Umbilical cord (tissue), 2 donors: ENCODE measurements around the gene ABHD13. TPM values are rescaled to one million over a fixed set of nuclear protein-coding genes. Genes with fewer than 3 reads are reported as not detected.
"Not testable (repeated sequence)": the region's sequence is repeated elsewhere in the genome, so short reads cannot be mapped to it uniquely, and the experiment has no call there.

ENCODE experiments used
- DNase-seq: peaks from one replicate; pipeline ENCODE4 v3.0.0-alpha.2; 2015; ENCODE audit warnings: low spot score
- total RNA-seq: library from RNA; depleted of rRNA; stranded (reverse); fragments of >200 nt; gene quantifications from one replicate; pipeline ENCODE4 v1.2.3, GENCODE V29; 2014; ENCODE audit warnings: low replicate concordance; ENCODE audit not compliant: insufficient read depth

The ABHD13 gene
- total RNA-seq, 1 donor from 2014 or later: 14.9 TPM

GRCh38 chr13:108223687-108224503, 5.7 kb downstream of the ABHD13 start:
- DNase-seq: no peak

- DNase-seq: no peak
Measured at GRCh38 chr13:108225440-108225839, 7.2 kb downstream of the ABHD13 start.

GRCh38 chr13:108226184-108226583, 8.0 kb downstream of the ABHD13 start:
- no peak for DNase-seq

- DNase-seq: peak; percentile 28
Measured at GRCh38 chr13:108227651-108228272, 9.6 kb downstream of the ABHD13 start.

GRCh38 chr13:108230377-108230776, 12.2 kb downstream of the ABHD13 start:
- no peak for DNase-seq

GRCh38 chr13:108249150-108249549, 31.0 kb downstream of the ABHD13 start:
- DNase-seq: no peak

GRCh38 chr13:108257248-108257647, 39.1 kb downstream of the ABHD13 start:
- DNase-seq: no peak

GRCh38 chr13:108263621-108264355, 45.6 kb downstream of the ABHD13 start:
- no peak for DNase-seq

- no peak for DNase-seq
Measured at GRCh38 chr13:108266321-108266990, 48.3 kb downstream of the ABHD13 start.

GRCh38 chr13:108267347-108267746, 49.2 kb downstream of the ABHD13 start:
- no peak for DNase-seq

- DNase-seq: not testable (repeated sequence)
Measured at GRCh38 chr13:108267855-108268254, 49.7 kb downstream of the ABHD13 start.

- peak; percentile 10 for DNase-seq
Measured at GRCh38 chr13:108268466-108269112, 50.4 kb downstream of the ABHD13 start.

- DNase-seq: peak; percentile 71
Measured at GRCh38 chr13:108269601-108270328, 51.6 kb downstream of the ABHD13 start, which contains the start of gene TNFSF13B. Gene TNFSF13B (plus strand): TSS chr13:108269718. CDS start chr13:108269896, 178 bp downstream.

GRCh38 chr13:108270442-108270841, 52.2 kb downstream of the ABHD13 start:
- peak; percentile 64 for DNase-seq

GRCh38 chr13:108272333-108272732, 54.1 kb downstream of the ABHD13 start:
- no peak for DNase-seq

GRCh38 chr13:108273429-108274118, 55.4 kb downstream of the ABHD13 start:
- no peak for DNase-seq

GRCh38 chr13:108274718-108275117, 56.5 kb downstream of the ABHD13 start:
- no peak for DNase-seq

- peak; percentile 77 for DNase-seq
Measured at GRCh38 chr13:108276060-108276459, 57.9 kb downstream of the ABHD13 start.

GRCh38 chr13:108278466-108278865, 60.3 kb downstream of the ABHD13 start:
- no peak for DNase-seq

GRCh38 chr13:108281901-108282300, 63.7 kb downstream of the ABHD13 start:
- peak; percentile 59 for DNase-seq
